GM12878 (cell line): ENCODE measurements around the gene B3GNT2. TPM values are rescaled to one million over a fixed set of nuclear protein-coding genes. Genes with fewer than 3 reads are reported as not detected.

Source experiments
- BRCA1 ChIP-seq: IDR thresholded peaks from 2 replicates; pipeline ENCODE4 v1.6.1; 2011; ENCODE audit warnings: low read depth, low read length, improper control_type of control experiment
- CHD2 ChIP-seq: IDR thresholded peaks from 2 replicates; pipeline ENCODE4 v1.6.1; 2011; ENCODE audit warnings: low read depth, low read length, improper control_type of control experiment, borderline replicate concordance
- E2F4 ChIP-seq: IDR thresholded peaks from 2 replicates; pipeline ENCODE4 v1.6.1; 2012; ENCODE audit warnings: low read depth, low read length, improper control_type of control experiment
- ELK1 ChIP-seq: IDR thresholded peaks from 2 replicates; pipeline ENCODE4 v1.6.1; 2012; ENCODE audit warnings: low read depth, low read length, improper control_type of control experiment
- EZH2 ChIP-seq: IDR thresholded peaks from 2 replicates; pipeline ENCODE4 v1.6.1; 2012; ENCODE audit warnings: low read depth, mild to moderate bottlenecking, control low read depth, inconsistent platforms, low read length, borderline replicate concordance; ENCODE audit not compliant: control insufficient read depth
- FOXM1 ChIP-seq: IDR thresholded peaks from 2 replicates; pipeline ENCODE4 v1.6.1; 2012; ENCODE audit warnings: low read depth, mild to moderate bottlenecking, inconsistent platforms, low read length, moderate library complexity
- IKZF1 ChIP-seq: fragments of 450-650 bp; conservative IDR thresholded peaks from 2 replicates; pipeline ENCODE4 v1.6.1; 2017; ENCODE audit warnings: antibody characterized with exemption, mild to moderate bottlenecking
- JUNB ChIP-seq: IDR thresholded peaks from 2 replicates; pipeline ENCODE4 v1.6.1; 2016; ENCODE audit warnings: antibody characterized with exemption, mild to moderate bottlenecking
- KLF5 ChIP-seq: fragments of 450-650 bp; IDR thresholded peaks from 2 replicates; pipeline ENCODE4 v1.6.1; 2014; ENCODE audit warnings: mild to moderate bottlenecking; ENCODE audit not compliant: partially characterized antibody
- MAX ChIP-seq: IDR thresholded peaks from 2 replicates; pipeline ENCODE4 v1.6.1; 2012; ENCODE audit warnings: low read depth, low read length, improper control_type of control experiment
- MEF2B ChIP-seq: fragments of 450-650 bp; IDR thresholded peaks from 2 replicates; pipeline ENCODE4 v1.6.1; 2018; ENCODE audit warnings: mild to moderate bottlenecking, moderate library complexity; ENCODE audit not compliant: partially characterized antibody, poor library complexity, severe bottlenecking
- MLLT1 ChIP-seq: fragments of 450-650 bp; IDR thresholded peaks from 2 replicates; pipeline ENCODE4 v1.6.1; 2016; ENCODE audit warnings: mild to moderate bottlenecking
- NR2C1 ChIP-seq: fragments of 450-650 bp; IDR thresholded peaks from 2 replicates; pipeline ENCODE4 v1.6.1; 2017; ENCODE audit warnings: antibody characterized with exemption, mild to moderate bottlenecking, moderate library complexity
- PKNOX1 ChIP-seq: fragments of 450-650 bp; IDR thresholded peaks from 2 replicates; pipeline ENCODE4 v1.6.1; 2016; ENCODE audit warnings: mild to moderate bottlenecking
- POU2F2 ChIP-seq: IDR thresholded peaks from 3 replicates; pipeline ENCODE4 v1.6.1; 2011; ENCODE audit warnings: low read depth, mild to moderate bottlenecking, low read length, borderline replicate concordance
- RAD21 ChIP-seq: IDR thresholded peaks from 2 replicates; pipeline ENCODE4 v1.6.1; 2011; ENCODE audit warnings: mild to moderate bottlenecking, low read depth, low read length, moderate library complexity; ENCODE audit not compliant: insufficient read depth
- REST ChIP-seq: IDR thresholded peaks from 2 replicates; pipeline ENCODE4 v1.6.1; 2012; ENCODE audit warnings: mild to moderate bottlenecking, low read depth, low read length
- RUNX3 ChIP-seq: IDR thresholded peaks from 2 replicates; pipeline ENCODE4 v1.6.1; 2012; ENCODE audit warnings: low read length, inconsistent platforms
- SIN3A ChIP-seq: IDR thresholded peaks from 2 replicates; pipeline ENCODE4 v1.6.1; 2012; ENCODE audit warnings: low read depth, low read length, improper control_type of control experiment
- SMAD1 ChIP-seq: fragments of 450-650 bp; IDR thresholded peaks from 2 replicates; pipeline ENCODE4 v1.6.1; 2018; ENCODE audit warnings: mild to moderate bottlenecking, low read depth; ENCODE audit not compliant: partially characterized antibody
- SMARCA5 ChIP-seq: fragments of 450-650 bp; IDR thresholded peaks from 2 replicates; pipeline ENCODE4 v1.6.1; 2017; ENCODE audit warnings: mild to moderate bottlenecking
- TAF1 ChIP-seq: IDR thresholded peaks from 2 replicates; pipeline ENCODE4 v1.6.1; 2011; ENCODE audit warnings: mild to moderate bottlenecking, low read depth, low read length, borderline replicate concordance
- TCF7 ChIP-seq: IDR thresholded peaks from 2 replicates; pipeline ENCODE4 v1.6.1; 2014; ENCODE audit warnings: antibody characterized with exemption, borderline replicate concordance
- polyA plus RNA-seq, 11 experiments: library from polyadenylated mRNA; depleted of rRNA in 4 of 11; unstranded in 6 of 11; stranded (reverse) in 5 of 11; fragments of >200 nt; fragmentation: Nextera tagmentation in 4 of 11; fragmentation: Illumina TruSeq in 1 of 11; extraction: Ambion mirVana in 4 of 11; extraction: Trizol in 1 of 11; gene quantifications; 1 replicate in 1 of 11; 2 replicates in 10 of 11; pipeline versions ENCODE4 v1.2.1 to v1.2.3, GENCODE V29; 2011 to 2016; ENCODE audit warnings: inconsistent platforms in 2 of 11, missing spikeins in 2 of 11, low read depth in 1 of 11
- total RNA-seq, 4 experiments: library from RNA; depleted of rRNA in 3 of 4; stranded (reverse); fragments of >200 nt in 3 of 4; fragmentation: Illumina TruSeq in 1 of 4; extraction: Trizol in 1 of 4; gene quantifications; 2 replicates each; pipeline versions ENCODE4 v1.2.1 to v1.2.3, GENCODE V29; 2013 to 2021

B3GNT2 gene
- total and polyA plus RNA-seq, 10 of the 15 experiments (the other 5 are each of a cell fraction or from before 2014, with no cell fraction given): 19.7 to 103 (median 76.3) TPM

- 0 out of 2 replicates have a peak, but pooled peaks have one; percentile 25 for TF ChIP-seq FOXM1
- no peak for TF ChIP-seq POU2F2
- no peak for TF ChIP-seq EZH2
- TF ChIP-seq REST: no peak
- 0 out of 2 replicates have a peak, but pooled peaks have one; percentile 5 for TF ChIP-seq IKZF1
- no peak for TF ChIP-seq KLF5
- peak; percentile 84 for TF ChIP-seq RUNX3
- no peak for TF ChIP-seq TAF1
- TF ChIP-seq SMARCA5: no peak
- no peak; the same call in 1 of the 2 replicates for TF ChIP-seq SIN3A
- no peak for TF ChIP-seq ELK1
- TF ChIP-seq PKNOX1: 0 out of 2 replicates have a peak, but pooled peaks have one; percentile 9
- TF ChIP-seq MEF2B: no peak
- TF ChIP-seq MLLT1: peak; percentile 61; the same call in 1 of the 2 replicates
- no peak for TF ChIP-seq CHD2
- TF ChIP-seq RAD21: no peak
- no peak for TF ChIP-seq SMAD1
- TF ChIP-seq MAX: no peak
- no peak for TF ChIP-seq E2F4
- peak; percentile 82; the same call in 1 of the 2 replicates for TF ChIP-seq TCF7
- no peak for TF ChIP-seq NR2C1
- TF ChIP-seq JUNB: peak; percentile 49
- TF ChIP-seq BRCA1: no peak
Measured at GRCh38 chr2:62200291-62200841, 4.5 kb downstream of the B3GNT2 start (continued).
